Measurements from ENCODE around the gene IGFBPL1.
"Not testable (repeated sequence)": the region's sequence is repeated elsewhere in the genome, so short reads cannot be mapped to it uniquely, and the experiment has no call there.

The IGFBPL1 gene

DNA sequence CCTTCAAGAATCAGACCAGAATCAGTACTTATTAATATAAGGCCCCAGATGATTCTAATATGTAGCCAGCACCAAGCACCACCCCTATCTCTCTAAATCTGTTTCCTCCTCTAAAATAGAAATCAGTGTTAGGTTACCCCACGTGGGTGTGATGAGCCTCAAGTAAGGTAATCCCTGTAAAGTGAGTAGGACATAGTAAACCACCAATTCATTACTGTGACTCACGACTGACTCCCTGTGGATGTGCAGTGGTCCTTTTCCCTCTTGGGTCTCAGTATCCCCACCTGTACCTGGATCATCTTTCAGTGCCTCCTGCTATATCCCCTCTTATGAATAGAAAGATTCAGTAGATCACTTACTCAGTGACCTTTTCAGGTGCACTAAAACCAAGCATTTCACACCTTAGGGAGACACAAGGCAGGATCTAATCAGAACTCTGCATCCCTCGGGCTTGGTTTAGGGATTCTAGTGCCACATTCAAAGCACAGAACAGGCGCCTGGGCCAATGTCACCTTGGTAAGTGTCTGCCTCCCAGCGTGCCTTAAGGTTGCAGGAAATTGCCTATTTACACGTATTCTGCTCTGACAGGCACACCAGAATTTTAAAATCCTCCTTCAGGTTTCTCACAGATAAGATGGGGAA lies 43.9 kb downstream of the IGFBPL1 start:
- DNase-seq (ENCODE audit: low read depth) = no peak

DNA sequence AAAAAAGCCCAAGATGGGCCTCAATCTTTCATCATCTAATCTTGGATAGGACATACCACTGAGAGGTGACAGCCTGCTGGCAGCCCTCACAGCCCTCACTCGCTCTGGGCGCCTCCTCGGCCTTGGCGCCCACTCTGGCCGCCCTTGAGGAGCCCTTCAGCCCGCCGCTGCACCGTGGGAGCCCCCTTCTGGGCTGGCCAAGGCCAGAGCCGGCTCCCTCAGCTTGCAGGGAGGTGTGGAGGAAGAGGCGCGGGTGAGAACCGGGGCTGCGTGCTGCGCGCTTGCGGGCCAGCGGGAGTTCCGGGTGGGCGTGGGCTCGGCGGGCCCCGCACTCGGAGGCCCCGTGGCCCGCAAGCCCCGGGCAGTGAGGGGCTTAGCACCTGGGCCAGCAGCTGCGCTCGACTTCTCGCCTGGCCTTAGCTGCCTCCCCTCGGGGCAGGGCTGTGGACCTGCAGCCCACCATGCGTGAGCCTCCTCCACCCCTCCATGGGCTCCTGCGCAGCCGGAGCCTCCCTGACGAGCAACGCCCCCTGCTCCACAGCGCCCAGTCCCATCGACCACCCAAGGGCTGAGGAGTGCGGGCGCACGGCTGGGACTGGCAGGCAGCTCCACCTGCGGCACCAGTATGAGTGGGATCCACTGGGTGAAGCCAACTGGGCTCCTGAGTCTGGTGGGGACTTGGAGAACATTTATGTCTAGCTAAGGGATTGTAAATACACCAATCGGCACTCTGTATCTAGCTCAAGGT lies 46.7 kb downstream of the IGFBPL1 start:
- DNase-seq (ENCODE audit: low read depth) = not testable (repeated sequence)

DNA sequence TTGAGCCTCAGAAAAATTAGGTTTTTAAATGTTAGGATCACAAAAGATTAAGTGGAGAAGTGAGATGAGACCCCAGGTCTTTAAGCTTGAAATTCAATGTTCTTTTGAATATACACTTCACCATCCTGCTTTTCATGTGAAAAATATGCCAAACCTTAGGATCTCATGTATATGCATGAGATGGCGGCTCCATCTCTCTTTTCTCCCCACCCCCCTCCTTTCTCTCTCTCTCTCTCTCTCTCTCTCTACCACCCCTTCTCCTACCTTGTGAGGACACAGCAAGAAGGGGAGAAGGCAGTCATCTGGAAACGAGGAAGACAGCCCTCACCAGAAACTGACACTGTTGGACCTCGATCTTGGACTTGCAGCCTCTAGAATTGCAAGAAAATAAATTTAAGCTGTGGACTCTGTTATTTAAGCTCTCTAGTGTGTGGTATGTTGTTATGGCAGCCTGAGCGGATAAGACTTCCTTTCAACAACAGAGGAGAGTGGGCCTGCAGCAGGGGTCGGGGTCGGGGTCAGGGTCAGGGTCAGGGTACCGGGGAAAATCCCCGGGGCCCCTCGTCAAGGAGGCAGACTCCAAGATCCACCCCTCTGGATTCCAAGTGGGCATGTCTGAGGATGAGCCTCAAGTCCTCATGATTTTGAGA lies 48.1 kb downstream of the IGFBPL1 start:
- no peak for DNase-seq (ENCODE audit: low read depth)

DNA sequence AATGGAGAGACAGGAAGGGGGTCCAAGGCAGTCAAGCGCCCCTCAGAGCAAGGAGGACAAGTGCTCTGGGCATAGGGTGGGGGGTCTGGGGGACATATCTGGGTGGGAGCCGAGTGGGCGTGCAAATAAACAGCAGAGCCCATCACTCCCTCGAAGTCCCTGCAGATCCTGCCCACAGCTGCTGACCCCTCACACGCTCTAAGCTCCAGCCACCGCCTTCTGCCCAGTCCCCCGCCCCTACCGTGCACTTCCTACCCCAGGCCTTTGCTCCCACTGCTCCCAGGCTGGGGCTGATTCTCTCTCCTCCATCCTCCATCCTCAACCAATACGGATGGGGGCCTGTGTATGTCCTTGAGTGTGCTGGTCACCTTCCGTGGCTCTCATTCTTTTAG lies 48.7 kb downstream of the IGFBPL1 start:
- DNase-seq (ENCODE audit: low read depth) = no peak

DNA sequence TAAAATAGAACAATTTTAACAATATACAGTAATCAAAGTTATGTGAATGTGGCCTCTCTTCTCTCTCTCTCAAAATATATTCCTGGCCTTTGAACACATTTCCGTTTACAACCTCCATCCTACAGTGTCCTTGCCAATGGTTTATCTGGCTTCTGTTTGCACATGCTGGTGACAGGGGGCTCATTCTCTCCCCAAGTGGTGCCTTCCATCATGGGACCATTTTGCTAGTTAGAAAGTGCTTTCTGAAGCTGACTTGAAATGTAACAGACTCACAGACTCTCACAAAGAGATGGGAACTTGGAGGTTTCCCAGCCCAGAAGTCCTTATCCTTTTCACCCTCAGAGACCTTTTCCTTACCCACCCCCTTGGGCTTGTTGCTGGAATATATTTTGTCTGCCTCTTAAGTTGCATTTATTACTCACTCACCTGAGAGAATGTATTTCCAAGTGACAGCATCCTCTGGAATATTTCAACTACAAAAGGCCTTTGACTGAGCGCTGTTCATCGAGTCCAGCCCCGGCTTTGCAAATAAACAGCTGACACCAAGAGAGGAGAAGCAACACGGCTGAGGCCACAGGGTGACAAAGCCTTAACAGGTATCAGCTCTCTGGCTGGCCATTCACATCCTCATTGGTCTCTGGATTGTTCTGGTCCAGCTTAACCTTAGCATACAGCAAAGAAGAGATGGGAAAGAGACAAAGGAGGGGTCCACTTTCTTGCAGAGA lies 49.2 kb downstream of the IGFBPL1 start:
- DNase-seq (ENCODE audit: low read depth) = no peak

DNA sequence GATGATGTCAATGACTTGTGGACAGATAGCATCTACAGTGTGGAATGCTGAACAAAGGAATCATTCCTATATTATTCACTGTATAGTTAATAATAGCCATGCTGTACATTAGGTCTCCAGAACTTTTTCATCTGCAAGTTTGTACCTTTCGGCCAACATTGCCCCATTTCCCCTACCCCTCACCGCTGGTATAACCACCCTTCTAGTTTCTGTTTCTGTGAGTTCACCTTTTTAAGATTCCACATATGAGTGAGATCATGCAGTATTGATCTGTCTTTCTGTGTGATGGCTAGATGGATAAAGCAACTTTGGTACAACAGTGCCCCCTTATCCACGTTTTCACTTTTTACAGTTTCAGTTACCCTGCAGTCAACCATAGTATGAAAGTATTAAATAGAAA lies 50.6 kb downstream of the IGFBPL1 start:
- no peak for DNase-seq (ENCODE audit: low read depth)

DNA sequence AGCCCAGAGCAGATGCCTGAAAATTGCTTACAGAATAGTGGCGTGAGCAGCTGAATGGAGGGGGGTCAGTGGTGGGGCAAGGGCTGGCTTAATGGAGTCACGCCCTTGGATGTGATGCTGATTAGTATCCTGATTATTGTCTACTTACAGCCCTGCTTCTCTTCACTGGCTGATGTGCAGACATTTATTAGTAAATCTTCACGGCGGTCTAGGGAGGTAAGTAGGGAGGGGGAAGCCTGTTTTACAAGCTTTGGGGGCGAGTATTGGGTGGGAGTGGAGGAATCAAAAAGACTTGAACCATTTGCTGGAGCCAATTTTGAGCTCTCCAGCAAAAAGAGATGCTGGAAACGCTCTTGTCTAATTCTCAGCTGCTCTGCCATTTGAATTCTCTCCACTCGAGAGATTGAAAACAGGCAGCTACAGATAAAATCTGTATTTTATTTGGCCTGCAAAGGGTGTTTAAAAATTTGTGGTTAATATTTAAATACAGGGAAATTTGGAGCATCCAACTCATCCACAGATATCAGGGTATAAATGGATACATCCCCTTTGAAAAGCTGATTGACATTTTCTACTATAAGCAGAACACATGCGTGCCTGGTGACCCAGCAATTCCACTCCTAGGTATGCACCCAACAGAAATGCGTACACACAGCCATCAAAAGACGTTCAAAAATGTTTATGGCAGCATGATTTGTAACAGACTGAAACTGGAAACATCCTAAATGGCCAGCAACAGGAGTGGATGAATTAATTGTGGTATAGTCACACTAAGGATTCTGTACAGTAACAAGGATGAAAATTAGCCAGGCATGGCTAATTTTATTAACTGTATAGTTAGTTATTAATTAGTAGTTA lies 51.3 kb downstream of the IGFBPL1 start:
- no peak for DNase-seq (ENCODE audit: low read depth)

DNA sequence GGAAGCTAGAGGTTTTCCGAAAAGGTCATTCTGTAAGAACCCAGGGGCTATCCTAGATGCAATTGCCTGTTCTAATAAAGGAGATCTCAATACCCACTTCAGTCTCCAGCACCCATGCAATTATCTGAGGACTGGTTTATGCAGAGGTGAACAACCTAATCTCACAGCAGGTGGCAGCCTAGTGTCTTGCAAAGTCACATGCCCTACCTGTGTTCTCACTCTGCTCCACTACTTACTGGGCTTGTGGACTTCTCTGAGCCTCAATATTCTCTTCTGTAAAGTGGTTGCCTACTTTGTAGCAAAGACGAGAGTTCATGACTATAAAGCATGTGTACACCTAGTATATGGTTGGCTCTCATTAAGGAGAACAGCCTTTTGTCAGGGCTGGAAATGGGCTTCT lies 52.8 kb downstream of the IGFBPL1 start:
- DNase-seq (ENCODE audit: low read depth) = no peak

DNA sequence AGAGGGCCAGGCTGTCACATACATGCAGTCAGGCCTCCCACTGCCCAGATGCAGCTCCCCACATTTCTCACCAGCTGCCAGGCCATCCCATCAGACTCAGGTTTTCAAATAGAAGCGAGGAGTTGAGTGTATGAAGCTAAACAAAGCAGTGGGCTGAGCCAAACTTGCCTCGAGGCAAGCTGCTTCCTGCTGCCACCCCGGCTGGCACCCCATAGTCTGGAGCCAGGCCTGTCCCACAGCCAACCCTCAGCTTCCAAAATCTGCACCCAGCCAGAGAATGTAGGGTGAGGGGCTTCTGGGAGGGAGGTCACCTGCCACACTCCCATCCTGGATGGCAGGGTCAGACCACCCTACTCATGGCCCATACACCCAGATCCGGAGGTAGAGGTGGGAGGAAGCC lies 54.1 kb downstream of the IGFBPL1 start:
- no peak for DNase-seq (ENCODE audit: low read depth)

DNA sequence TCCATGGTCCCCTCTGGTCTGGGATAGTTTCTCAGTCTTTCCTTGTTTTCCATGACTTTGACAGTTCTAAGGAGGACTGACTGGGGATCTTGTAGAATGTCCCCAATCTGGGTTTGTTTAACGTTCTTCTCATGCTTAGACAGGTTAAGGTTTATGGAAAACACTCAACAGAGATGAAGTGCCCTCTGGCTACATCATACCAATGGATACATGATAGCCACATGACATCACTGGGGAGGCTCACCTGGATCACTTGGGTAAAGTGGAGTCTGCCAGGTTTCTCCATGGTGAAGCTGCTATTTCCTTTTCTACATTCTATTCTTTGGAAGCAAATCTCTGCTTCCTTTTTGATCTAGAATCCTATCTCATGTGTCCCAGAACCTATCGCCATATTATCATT lies 55.5 kb downstream of the IGFBPL1 start:
- DNase-seq (ENCODE audit: low read depth) = no peak

DNA sequence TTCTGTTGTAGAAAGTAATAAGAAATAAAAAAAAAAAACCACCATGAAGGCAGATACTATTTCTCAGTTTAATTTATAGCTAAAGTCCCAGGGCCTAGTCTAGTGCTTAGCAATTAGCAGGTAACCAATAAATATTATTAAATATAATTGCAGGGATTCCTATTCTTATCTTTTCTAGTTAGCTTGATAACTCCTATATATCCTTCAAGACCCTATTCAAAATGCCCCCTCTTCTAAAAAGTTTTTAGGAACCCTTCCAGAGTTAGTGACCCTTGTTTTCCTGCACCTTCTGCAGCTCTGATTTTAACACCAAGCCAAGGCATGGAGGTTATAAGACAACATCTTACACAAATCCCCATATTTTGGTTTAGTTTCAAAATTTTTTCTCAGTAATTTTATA lies 56.4 kb downstream of the IGFBPL1 start:
- no peak for DNase-seq (ENCODE audit: low read depth)

DNA sequence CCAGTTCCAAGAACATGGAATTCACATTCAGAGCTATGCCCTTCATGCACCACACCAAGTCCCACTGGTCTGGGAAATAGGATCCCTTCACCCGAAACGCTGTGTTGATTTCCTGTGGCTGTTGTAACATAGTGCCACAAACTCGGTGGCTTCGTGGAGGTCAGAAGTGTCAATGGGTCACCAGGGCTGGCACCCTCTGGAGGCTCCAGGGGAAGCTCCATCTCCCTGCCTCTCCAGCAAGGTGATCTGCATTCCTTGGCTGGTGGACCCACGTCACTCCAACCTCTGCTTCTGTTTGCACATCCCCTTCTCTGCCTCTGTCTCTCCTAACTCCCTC lies 60.7 kb downstream of the IGFBPL1 start:
- no peak for DNase-seq (ENCODE audit: low read depth)

DNA sequence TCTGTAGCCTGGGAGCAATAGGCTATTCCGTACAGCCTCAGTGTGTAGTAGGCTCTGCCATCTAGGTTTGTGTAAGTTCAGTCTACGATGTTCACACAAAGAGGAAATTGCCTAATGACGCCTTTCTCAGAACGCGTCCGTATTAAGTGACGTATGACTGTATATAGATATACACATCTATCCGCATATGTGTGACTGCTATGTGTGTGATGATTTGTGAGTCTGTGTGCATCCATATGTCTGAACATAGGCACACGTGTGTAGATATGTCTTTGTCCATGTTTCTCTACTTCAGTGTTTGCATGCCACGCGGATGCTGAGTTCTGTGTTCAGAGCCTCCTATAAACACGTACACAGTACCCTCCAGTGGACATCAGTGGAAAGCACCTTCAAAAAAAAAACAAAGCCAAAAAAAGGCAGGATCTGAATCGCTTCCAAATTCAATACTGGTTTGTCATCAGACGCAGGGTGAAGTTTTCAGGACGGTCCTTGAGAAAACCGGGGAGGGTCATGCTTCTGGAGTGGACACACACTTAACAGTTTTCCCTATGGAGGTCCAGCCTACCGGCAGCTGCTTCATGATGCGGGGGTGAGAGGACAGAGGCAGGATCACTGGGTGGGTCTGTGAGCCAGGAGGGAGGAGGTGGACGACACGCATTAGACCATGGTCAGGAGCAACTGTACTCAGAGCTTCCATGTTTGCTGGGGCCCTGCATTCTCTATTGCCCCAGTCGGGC lies 61.2 kb downstream of the IGFBPL1 start:
- peak; percentile 55 for DNase-seq (ENCODE audit: low read depth)

DNA sequence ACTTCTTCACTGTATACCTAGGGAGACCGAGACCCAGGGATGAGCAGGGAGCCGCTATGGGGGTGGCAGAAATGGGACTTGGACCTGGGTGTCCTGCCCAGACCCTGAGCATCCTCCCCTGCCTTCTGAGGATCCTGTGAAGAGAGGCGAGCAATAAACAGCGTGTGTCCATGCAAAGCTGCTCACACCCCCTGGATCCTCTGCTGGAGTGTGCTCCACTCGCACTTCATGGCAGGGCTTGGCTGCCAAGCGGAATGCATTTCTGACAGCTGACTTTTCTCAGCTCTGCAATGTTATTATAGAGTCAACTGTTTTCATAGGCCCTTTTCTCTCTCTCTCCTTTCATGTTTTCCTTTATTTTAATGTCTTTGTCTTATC lies 62.8 kb downstream of the IGFBPL1 start:
- no peak for DNase-seq (ENCODE audit: low read depth)

DNA sequence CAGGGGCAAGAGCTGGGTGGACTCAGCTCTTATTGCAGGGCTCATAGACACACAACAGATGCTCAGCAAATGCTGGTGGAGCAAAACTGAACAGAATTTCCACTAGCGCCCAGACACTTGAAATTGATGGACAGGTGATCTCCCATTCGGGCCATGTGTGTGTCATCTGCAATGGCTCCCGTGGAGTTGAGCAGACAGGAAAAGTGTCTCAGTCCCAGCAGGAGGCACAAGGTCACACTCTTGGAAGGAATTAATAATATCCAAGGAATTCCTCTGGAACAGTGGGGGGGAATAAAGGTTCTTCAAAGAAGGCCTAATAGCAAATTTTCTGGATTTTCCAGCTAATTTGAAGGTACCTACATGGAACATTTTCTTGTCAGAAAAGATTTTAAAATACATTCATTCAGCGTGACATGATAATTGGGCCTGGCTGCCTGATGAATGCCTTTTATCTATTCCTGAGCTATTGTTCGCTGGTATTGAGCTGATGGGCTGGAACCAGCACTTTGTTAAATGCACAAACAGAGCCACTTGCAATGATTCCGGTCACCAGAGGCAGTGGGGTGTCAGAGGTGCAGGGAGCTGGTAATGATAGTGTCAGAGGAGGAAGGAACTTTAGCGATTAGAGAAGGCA lies 63.3 kb downstream of the IGFBPL1 start:
- no peak for DNase-seq (ENCODE audit: low read depth)

DNA sequence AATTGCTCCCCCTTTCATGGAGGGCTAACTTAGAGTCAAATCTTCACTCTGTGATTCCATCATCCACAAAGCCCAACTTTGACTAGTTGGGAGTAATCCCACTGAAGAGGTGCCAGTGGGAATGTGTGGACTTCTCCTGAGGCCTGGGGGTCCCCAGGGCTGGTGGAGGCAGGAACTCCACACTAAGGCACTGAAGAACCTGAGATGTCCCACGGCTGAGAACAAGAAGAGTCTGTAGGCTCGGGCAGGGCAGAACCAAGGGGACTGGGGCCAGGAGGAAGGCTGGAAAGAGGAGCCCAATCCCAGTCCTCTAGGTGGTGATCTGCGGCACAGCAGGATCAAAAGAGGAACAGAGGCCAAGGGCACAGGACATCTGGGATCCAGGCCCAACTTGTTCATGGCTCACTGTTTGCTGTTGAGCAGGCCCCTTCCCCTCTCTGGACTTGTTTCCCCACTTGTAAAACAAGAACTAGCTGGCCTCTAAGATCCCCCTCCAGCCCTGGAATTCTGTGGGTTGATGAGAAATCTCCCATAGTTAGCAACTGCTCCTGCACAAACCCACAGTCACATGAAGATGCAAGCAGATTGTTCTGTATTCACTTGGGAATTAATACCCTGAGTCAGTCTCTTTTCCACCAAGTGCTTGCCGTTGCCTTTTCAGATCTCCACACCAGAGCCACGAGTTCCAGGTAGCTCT lies 64.4 kb downstream of the IGFBPL1 start:
- peak; percentile 18 for DNase-seq (ENCODE audit: low read depth)

DNA sequence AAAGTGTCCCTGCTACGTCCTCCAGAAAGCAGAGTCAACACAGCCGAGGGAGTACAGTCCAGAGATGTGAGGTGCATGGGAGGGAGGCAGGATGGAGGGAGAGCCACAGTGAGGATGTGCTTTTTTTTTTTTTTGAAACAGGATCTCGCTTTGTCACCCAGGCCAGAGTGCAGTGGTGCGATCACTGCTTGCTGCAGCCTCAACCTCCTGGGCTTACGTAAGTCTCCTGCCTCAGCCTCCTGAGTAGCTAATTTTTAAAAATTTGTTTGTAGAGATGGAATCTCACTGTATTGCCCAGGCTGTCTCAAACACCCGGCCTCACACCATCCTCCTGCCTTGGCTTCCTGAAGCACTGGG lies 65.0 kb downstream of the IGFBPL1 start:
- no peak for DNase-seq (ENCODE audit: low read depth)

DNA sequence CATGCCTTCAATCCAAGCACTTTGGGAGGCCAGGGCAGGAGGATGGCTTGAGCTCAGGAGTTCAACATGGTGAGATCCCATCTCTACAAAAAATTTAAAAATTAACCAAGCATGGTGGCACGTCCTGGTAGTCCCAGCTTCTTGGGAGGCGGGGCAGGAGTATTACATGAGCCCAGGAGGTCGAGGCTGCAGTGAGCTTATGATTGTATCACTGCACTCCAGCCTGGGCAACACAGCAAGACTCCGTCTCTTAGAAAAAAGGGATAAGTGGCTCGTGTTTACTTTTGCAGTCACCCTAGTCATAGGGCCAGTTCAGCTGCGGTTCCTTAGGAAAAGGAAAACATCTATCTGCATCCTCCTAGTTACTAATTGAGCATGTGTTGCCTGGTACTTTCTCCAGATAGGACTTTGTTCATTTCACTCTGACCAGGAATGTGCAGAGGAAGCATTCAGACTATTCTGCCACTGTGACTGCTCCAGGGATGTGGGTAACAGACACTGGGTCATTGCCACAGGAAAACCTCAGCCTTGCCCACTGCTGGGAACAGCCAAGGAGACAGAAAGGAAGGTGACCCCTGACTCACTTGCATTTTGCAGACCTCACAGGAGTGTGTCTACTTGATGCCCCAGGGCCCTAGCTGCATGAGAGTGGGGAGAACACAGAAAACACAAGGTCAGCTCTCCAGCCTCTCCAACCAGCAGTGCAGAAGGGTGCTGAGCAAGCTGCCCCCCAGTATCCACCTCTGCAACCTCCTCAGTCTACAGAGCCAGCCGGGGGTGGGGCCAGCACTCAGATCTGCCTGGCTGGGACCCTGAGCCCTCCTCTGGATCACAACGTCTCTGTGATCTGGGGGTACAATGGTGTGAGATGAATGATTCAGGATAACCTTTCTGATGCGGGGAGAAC lies 65.6 kb downstream of the IGFBPL1 start:
- DNase-seq (ENCODE audit: low read depth) = no peak
